HG03066 (cell line): ENCODE data around the gene MAPK4.
"Not testable (repeated sequence)": the region's sequence is repeated elsewhere in the genome, so short reads cannot be mapped to it uniquely, and the experiment has no call there.

ENCODE experiments used
- ATAC-seq: cut with Tn5 transposase; IDR thresholded peaks from one replicate; pipeline ENCODE4 v1.9.1; 2021; ENCODE audit warnings: low read depth; ENCODE audit not compliant: unreplicated experiment

MAPK4 gene

GRCh38 chr18:50678651-50679050, 118.8 kb downstream of the MAPK4 start:
- ATAC-seq: no peak

GRCh38 chr18:50679056-50679455, 119.2 kb downstream of the MAPK4 start:
- ATAC-seq: no peak

- no peak for ATAC-seq
These were observed 119.8 kb downstream of the MAPK4 start for GRCh38 chr18:50679656-50680055.

GRCh38 chr18:50680966-50681365, 121.1 kb downstream of the MAPK4 start:
- ATAC-seq: no peak

- no peak for ATAC-seq
These were observed 123.0 kb downstream of the MAPK4 start for GRCh38 chr18:50682852-50683251.

GRCh38 chr18:50686409-50686808, 126.5 kb downstream of the MAPK4 start:
- ATAC-seq: no peak

- ATAC-seq: no peak
These were observed 127.6 kb downstream of the MAPK4 start for GRCh38 chr18:50687491-50687890.

GRCh38 chr18:50689578-50689977, 129.7 kb downstream of the MAPK4 start:
- ATAC-seq: no peak

GRCh38 chr18:50694147-50694546, 134.3 kb downstream of the MAPK4 start:
- no peak for ATAC-seq

GRCh38 chr18:50695431-50696176, 135.7 kb downstream of the MAPK4 start:
- ATAC-seq: no peak

GRCh38 chr18:50696436-50696835, 136.5 kb downstream of the MAPK4 start:
- ATAC-seq: no peak

- no peak for ATAC-seq
These were observed 137.0 kb downstream of the MAPK4 start for GRCh38 chr18:50696929-50697328.

- ATAC-seq: no peak
These were observed 137.6 kb downstream of the MAPK4 start for GRCh38 chr18:50697509-50697908.

GRCh38 chr18:50700245-50701165, 140.6 kb downstream of the MAPK4 start:
- no peak for ATAC-seq

- ATAC-seq: no peak
These were observed 144.6 kb downstream of the MAPK4 start for GRCh38 chr18:50704357-50704940.

GRCh38 chr18:50706199-50706598, 146.3 kb downstream of the MAPK4 start:
- ATAC-seq: no peak

GRCh38 chr18:50706651-50707050, 146.8 kb downstream of the MAPK4 start:
- no peak for ATAC-seq

- ATAC-seq: not testable (repeated sequence)
These were observed 147.4 kb downstream of the MAPK4 start for GRCh38 chr18:50707297-50707696.

- no peak for ATAC-seq
These were observed 148.1 kb downstream of the MAPK4 start for GRCh38 chr18:50707855-50708469.

- no peak for ATAC-seq
These were observed 149.3 kb downstream of the MAPK4 start for GRCh38 chr18:50709193-50709592.

- no peak for ATAC-seq
These were observed 151.5 kb downstream of the MAPK4 start for GRCh38 chr18:50711386-50711785.
